Stomach (tissue), 9 donors: ENCODE data around the gene OBP2B. TPM values are rescaled to one million over a fixed set of nuclear protein-coding genes. Genes with fewer than 3 reads are reported as not detected.
"Not testable (repeated sequence)": the region's sequence is repeated elsewhere in the genome, so short reads cannot be mapped to it uniquely, and the experiment has no call there.

Experiments
- DNase-seq, 2 donors: peaks; one replicate each; pipeline versions ENCODE4 v3.0.0 to v3.0.0-alpha.2; 2013 to 2019
- H3K27ac ChIP-seq, 5 donors: fragments of 200-600 bp in 4 of 5; sonication (generic) in 4 of 5; one replicate each; pipeline ENCODE4 v1.5.1; 2013 to 2019; ENCODE audit warnings: mild to moderate bottlenecking in 1 of 5, moderate library complexity in 1 of 5
- H3K27me3 ChIP-seq, 3 donors: fragments of 200-600 bp; sonication (generic); one replicate each; pipeline ENCODE4 v1.5.1; 2017 to 2019; ENCODE audit warnings: mixed run types in 1 of 3
- H3K36me3 ChIP-seq, 4 donors: fragments of 200-600 bp; sonication (generic); 1 replicate in 3 of 4; 2 replicates in 1 of 4; pipeline ENCODE4 v1.5.1; 2016 to 2019
- H3K4me1 ChIP-seq, 4 donors: fragments of 200-600 bp; sonication (generic); one replicate each; pipeline ENCODE4 v1.5.1; 2016 to 2019
- H3K4me3 ChIP-seq, 4 donors: fragments of 200-600 bp; sonication (generic) in 3 of 4; one replicate each; pipeline ENCODE4 v1.5.1; 2016 to 2019; ENCODE audit warnings: mild to moderate bottlenecking in 1 of 4
- H3K9me3 ChIP-seq, 4 donors: fragments of 200-600 bp; sonication (generic); one replicate each; pipeline ENCODE4 v1.5.1; 2016 to 2019
- EP300 ChIP-seq: sonication (generic); formaldehyde crosslinking; IDR thresholded peaks from one replicate; pipeline ENCODE4 v1.6.1; 2017; ENCODE audit warnings: antibody characterized with exemption
- POLR2A ChIP-seq, 4 donors: fragments of 450-650 bp; IDR thresholded peaks; one replicate each; pipeline ENCODE4 v1.6.1; 2016; ENCODE audit warnings: antibody characterized with exemption in 4 of 4, control low read depth in 2 of 4, mild to moderate bottlenecking in 1 of 4, moderate library complexity in 1 of 4
- POLR2AphosphoS5 ChIP-seq, 3 donors: sonication (generic); formaldehyde crosslinking; IDR thresholded peaks; one replicate each; pipeline ENCODE4 v1.6.1; 2016; ENCODE audit warnings: antibody characterized with exemption in 3 of 3
- WGBS, 5 donors: extraction: QIAGEN DNeasy Blood & Tissue Kit in 3 of 5; methylation state at CpG; one replicate each; pipeline versions ENCODE4 v1.1.5 to v1.1.7; 2013 to 2018; 5-methylcytosine and 5-hydroxymethylcytosine counted together
- intact Hi-C: fragments of 100-400 bp; cut with DNase I; formaldehyde crosslinking; loops from one replicate; pipeline ENCODE4 v1.15.1; 2023; ENCODE audit warnings: low total_unique reads
- polyA plus RNA-seq, 3 donors: library from polyadenylated mRNA; stranded (reverse); fragments of 200-250 nt; gene quantifications; one replicate each; pipeline ENCODE4 v1.2.3, GENCODE V29; 2013
- total RNA-seq, 5 donors: library from RNA; depleted of rRNA; stranded (reverse); fragments of >200 nt; gene quantifications; one replicate each; pipeline versions ENCODE4 v1.1.0 to v1.2.3, GENCODE V29; 2014 to 2016
- TF ChIP-seq, protein P1 (sequence below), 7 experiments: fragments of 450-650 bp in 4 of 7; fragments of 200-600 bp in 3 of 7; sonication (generic) in 3 of 7; IDR thresholded peaks; one replicate each; pipeline ENCODE4 v1.5.1; 2016 to 2019; ENCODE audit warnings: antibody characterized with exemption in 7 of 7, control low read depth in 2 of 7, mild to moderate bottlenecking in 1 of 7
- donor health status: healthy with polysubstance abuse.
- donor health status: Bipolar disorder and iron deficiency.
- donor health status: healthy.

The OBP2B gene
- total and polyA plus RNA-seq, 8 donors = not detected

DNA sequence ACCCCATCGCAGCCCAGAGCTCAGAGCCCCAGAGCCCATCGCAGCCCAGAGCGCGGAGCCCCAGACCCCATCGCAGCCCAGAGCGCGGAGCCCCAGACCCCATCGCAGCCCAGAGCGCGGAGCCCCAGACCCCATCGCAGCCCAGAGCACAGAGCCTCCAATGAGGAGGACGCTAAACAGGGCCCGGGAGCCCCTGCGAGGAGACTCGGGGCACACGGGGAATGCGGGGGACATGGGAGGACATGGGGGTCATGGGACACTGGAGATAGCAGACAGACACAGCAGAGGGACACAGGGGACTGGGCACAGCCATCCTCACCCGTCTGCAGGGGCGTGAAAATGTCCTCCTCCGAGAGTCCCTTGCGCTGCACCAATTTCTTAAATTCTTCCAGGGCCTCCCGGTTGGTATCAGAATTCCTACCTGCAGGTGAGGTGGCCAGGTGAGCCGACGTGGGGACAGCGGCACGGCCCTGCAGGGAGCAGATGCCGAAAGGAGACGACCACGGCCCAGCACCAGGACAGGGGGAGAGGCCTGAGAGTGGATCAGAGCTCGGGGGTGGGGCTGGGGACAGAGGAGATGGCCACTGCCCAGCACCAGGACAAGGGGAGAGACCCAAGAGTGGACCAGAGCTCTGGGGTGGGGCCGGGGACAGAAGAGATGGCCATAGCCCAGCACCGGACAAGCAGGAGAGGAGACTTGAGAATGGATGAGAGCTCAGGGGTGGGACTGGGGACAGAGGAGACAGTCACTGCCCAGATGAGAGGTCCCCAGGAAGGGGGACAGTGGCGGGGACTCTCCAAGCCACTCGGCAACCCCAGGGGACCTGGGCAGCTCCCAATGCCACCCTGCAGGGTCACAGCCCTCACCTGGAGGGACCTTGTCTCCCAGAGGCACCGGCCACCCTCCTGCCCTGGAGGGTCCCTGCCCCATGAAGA, 2.8 kb downstream of the OBP2B start:
- Histone ChIP-seq H3K27me3 (peaks cover 0 to 75% (median 4%) of the 10 kb centered on the region in 3 donors), H3K4me1 (no peaks in the 10 kb centered on the region), H3K9me3 (peaks cover 0 to 6% (median 0%) of the 10 kb centered on the region in 4 donors), H3K27ac (no peak overlapping the region), H3K36me3 (no peaks in the 10 kb centered on the region), H3K4me3 (no peak overlapping the region)
- WGBS, 5 donors = 72 to 83% (median 79%) methylated on average over 23 to 35 of the region's 35 CpGs
- no peak for TF ChIP-seq EP300
- TF ChIP-seq, protein P1, sequence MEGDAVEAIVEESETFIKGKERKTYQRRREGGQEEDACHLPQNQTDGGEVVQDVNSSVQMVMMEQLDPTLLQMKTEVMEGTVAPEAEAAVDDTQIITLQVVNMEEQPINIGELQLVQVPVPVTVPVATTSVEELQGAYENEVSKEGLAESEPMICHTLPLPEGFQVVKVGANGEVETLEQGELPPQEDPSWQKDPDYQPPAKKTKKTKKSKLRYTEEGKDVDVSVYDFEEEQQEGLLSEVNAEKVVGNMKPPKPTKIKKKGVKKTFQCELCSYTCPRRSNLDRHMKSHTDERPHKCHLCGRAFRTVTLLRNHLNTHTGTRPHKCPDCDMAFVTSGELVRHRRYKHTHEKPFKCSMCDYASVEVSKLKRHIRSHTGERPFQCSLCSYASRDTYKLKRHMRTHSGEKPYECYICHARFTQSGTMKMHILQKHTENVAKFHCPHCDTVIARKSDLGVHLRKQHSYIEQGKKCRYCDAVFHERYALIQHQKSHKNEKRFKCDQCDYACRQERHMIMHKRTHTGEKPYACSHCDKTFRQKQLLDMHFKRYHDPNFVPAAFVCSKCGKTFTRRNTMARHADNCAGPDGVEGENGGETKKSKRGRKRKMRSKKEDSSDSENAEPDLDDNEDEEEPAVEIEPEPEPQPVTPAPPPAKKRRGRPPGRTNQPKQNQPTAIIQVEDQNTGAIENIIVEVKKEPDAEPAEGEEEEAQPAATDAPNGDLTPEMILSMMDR (IDR thresholded peaks at IDR 0.05) = no peak
- TF ChIP-seq POLR2A (IDR thresholded peaks at IDR 0.05) = no peak
- TF ChIP-seq POLR2AphosphoS5 (IDR thresholded peaks at IDR 0.05) = no peak
- DNase-seq = peak in 1 of 2 donors; percentile 18
- intact Hi-C loops = no loop called here

DNA sequence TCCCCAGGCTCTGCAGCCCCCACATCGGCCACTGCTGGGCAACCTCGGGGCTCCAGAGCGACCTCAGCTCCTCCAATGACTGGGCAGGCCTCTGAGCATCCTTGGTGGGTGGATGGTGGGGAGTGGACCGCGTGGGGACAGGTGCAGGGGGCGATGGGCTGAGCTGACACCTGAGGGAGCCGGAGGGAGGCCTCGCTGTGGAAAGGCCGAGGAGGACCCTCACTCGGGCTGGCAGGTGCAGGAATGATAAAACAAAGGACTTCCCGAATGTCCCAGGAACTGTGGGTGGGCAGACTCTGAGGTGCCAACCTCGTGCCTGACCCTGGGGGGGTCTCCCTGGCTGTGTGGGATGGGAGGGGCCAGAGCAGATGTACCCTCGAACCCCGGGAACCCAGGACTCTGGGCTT, 3.6 kb downstream of the OBP2B start:
- peaks cover 0 to 75% (median 4%) of the 10 kb centered on the region in 3 donors for H3K27me3 ChIP-seq
- H3K9me3 ChIP-seq, H3K4me1 ChIP-seq, H3K27ac ChIP-seq, intact Hi-C loops, H3K36me3 ChIP-seq, H3K4me3 ChIP-seq: not testable (repeated sequence)
- peak in 1 of 2 donors; percentile 5 for DNase-seq
- 73 to 78% (median 75%) methylated on average over 12 to 14 of the region's 14 CpGs for WGBS, 5 donors

DNA sequence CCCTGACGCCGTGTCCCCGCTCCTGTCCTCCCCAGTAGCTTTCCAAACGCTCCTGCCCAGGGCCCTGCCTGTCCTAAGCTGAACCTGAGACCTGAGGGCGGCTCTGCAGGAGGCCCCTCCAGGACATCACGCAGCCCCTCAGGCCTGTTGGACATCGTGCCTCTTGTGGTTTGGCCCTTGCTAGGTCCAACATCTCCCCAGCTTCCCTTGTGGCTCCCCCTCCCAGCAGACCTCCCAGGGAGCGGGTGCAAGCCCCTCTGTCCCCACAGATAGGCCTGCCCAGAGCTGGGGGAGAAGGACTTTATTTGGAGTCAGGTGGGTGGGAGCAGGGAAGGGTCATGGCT, 4.1 kb downstream of the OBP2B start:
- intact Hi-C loops = no loop called here
- Histone ChIP-seq H3K4me1 (peaks cover 0 to 3% (median 0%) of the 10 kb centered on the region in 4 donors), H3K27me3 (peaks cover 0 to 75% (median 3%) of the 10 kb centered on the region in 3 donors), H3K36me3 (no peaks in the 10 kb centered on the region), H3K4me3 (no peak overlapping the region), H3K27ac (no peak overlapping the region), H3K9me3 (peaks cover 0 to 3% (median 0%) of the 10 kb centered on the region in 4 donors)
- WGBS, 5 donors = 60 to 83% (median 78%) methylated on average over 2 to 8 of the region's 8 CpGs
- no peak for TF ChIP-seq EP300
- no peak for TF ChIP-seq POLR2A (IDR thresholded peaks at IDR 0.05)
- no peak for TF ChIP-seq POLR2AphosphoS5 (IDR thresholded peaks at IDR 0.05)
- TF ChIP-seq, protein P1 (IDR thresholded peaks at IDR 0.05) = no peak
- peak in 1 of 2 donors; percentile 9 for DNase-seq

GRCh38 chr9:133204335-133204992, 4.6 kb downstream of the OBP2B start:
- TF ChIP-seq EP300 (no peak), POLR2A (IDR thresholded peaks at IDR 0.05) (no peak), POLR2AphosphoS5 (IDR thresholded peaks at IDR 0.05) (no peak)
- TF ChIP-seq, protein P1 (IDR thresholded peaks at IDR 0.05) = no peak
- H3K27ac ChIP-seq = no peak overlapping the region
- WGBS, 5 donors = 79 to 90% (median 89%) methylated on average over 11 to 17 of the region's 17 CpGs
- intact Hi-C loops = no loop called here
- H3K36me3 ChIP-seq = no peaks in the 10 kb centered on the region
- H3K27me3 ChIP-seq = peaks cover 0 to 75% (median 6%) of the 10 kb centered on the region in 3 donors
- H3K9me3 ChIP-seq = peaks cover 0 to 4% (median 0%) of the 10 kb centered on the region in 4 donors
- H3K4me1 ChIP-seq = peaks cover 0 to 5% (median 0%) of the 10 kb centered on the region in 4 donors
- no peak overlapping the region for H3K4me3 ChIP-seq
- DNase-seq = peak in 1 of 2 donors; percentile 14
